ENCODE results near the gene CAV3.

The CAV3 gene

GRCh38 chr3:8775181-8775580, 41.6 kb downstream of the CAV3 start:
- Mint-ChIP-seq H3K27me3 (peaks cover 30 to 36% of the 10 kb centered on the region in 2 donors), H3K4me3 (no peak overlapping the region), H3K9me3 (no peaks in the 10 kb centered on the region), H3K4me1 (ENCODE audit: low read depth in 2 of 2) (no peaks in the 10 kb centered on the region), H3K27ac (no peak overlapping the region), H3K36me3 (ENCODE audit: insufficient read depth) (no peaks in the 10 kb centered on the region)
- no peak for DNase-seq
- no peak for ATAC-seq (replicated peaks)

GRCh38 chr3:8775602-8776001, 42.0 kb downstream of the CAV3 start:
- Mint-ChIP-seq H3K9me3 (no peaks in the 10 kb centered on the region), H3K27me3 (peaks cover 30 to 36% of the 10 kb centered on the region in 2 donors), H3K27ac (no peak overlapping the region), H3K4me3 (no peak overlapping the region), H3K36me3 (ENCODE audit: insufficient read depth) (no peaks in the 10 kb centered on the region), H3K4me1 (ENCODE audit: low read depth in 2 of 2) (no peaks in the 10 kb centered on the region)
- ATAC-seq (replicated peaks) (no peak), DNase-seq (no peak)

- no peaks in the 10 kb centered on the region for H3K9me3 Mint-ChIP-seq
- H3K4me1 Mint-ChIP-seq (ENCODE audit: low read depth in 2 of 2): no peaks in the 10 kb centered on the region
- H3K4me3 Mint-ChIP-seq: no peak overlapping the region
- ATAC-seq (replicated peaks): no peak
- no peaks in the 10 kb centered on the region for H3K36me3 Mint-ChIP-seq (ENCODE audit: insufficient read depth)
- H3K27ac Mint-ChIP-seq: no peak overlapping the region
- H3K27me3 Mint-ChIP-seq: peaks cover 30 to 36% of the 10 kb centered on the region in 2 donors
- no peak for DNase-seq
Measured at GRCh38 chr3:8776406-8776805, 42.8 kb downstream of the CAV3 start.

- no peak overlapping the region for H3K4me3 Mint-ChIP-seq
- H3K36me3 Mint-ChIP-seq (ENCODE audit: insufficient read depth): no peaks in the 10 kb centered on the region
- ATAC-seq (replicated peaks): no peak
- peaks cover 30% of the 10 kb centered on the region in 2 donors for H3K27me3 Mint-ChIP-seq
- no peak overlapping the region for H3K27ac Mint-ChIP-seq
- DNase-seq: no peak
- H3K4me1 Mint-ChIP-seq (ENCODE audit: low read depth in 2 of 2): no peaks in the 10 kb centered on the region
- H3K9me3 Mint-ChIP-seq: no peaks in the 10 kb centered on the region
Measured at GRCh38 chr3:8777201-8777977, 43.8 kb downstream of the CAV3 start.

GRCh38 chr3:8777978-8778267, 44.3 kb downstream of the CAV3 start:
- Mint-ChIP-seq H3K27me3 (peaks cover 30% of the 10 kb centered on the region in 2 donors), H3K4me1 (ENCODE audit: low read depth in 2 of 2) (no peaks in the 10 kb centered on the region), H3K4me3 (no peak overlapping the region), H3K9me3 (no peaks in the 10 kb centered on the region), H3K27ac (no peak overlapping the region), H3K36me3 (ENCODE audit: insufficient read depth) (no peaks in the 10 kb centered on the region)
- no peak for ATAC-seq (replicated peaks)
- DNase-seq: no peak

GRCh38 chr3:8778475-8778874, 44.9 kb downstream of the CAV3 start:
- H3K4me3 Mint-ChIP-seq: no peak overlapping the region
- no peaks in the 10 kb centered on the region for H3K36me3 Mint-ChIP-seq (ENCODE audit: insufficient read depth)
- ATAC-seq (replicated peaks): no peak
- H3K9me3 Mint-ChIP-seq: no peaks in the 10 kb centered on the region
- no peak overlapping the region for H3K27ac Mint-ChIP-seq
- no peaks in the 10 kb centered on the region for H3K4me1 Mint-ChIP-seq (ENCODE audit: low read depth in 2 of 2)
- no peak for DNase-seq
- H3K27me3 Mint-ChIP-seq: peaks cover 30% of the 10 kb centered on the region in 2 donors

- Mint-ChIP-seq H3K4me3 (no peak overlapping the region), H3K4me1 (ENCODE audit: low read depth in 2 of 2) (no peaks in the 10 kb centered on the region), H3K27me3 (peaks cover 28 to 30% of the 10 kb centered on the region in 2 donors), H3K27ac (no peak overlapping the region), H3K9me3 (no peaks in the 10 kb centered on the region), H3K36me3 (ENCODE audit: insufficient read depth) (no peaks in the 10 kb centered on the region)
- ATAC-seq (replicated peaks) (no peak), DNase-seq (no peak)
Measured at GRCh38 chr3:8780279-8780678, 46.7 kb downstream of the CAV3 start.

GRCh38 chr3:8784676-8785435, 51.3 kb downstream of the CAV3 start:
- ATAC-seq (replicated peaks) (no peak), DNase-seq (no peak)
- Mint-ChIP-seq H3K4me1 (ENCODE audit: low read depth in 2 of 2) (no peaks in the 10 kb centered on the region), H3K36me3 (ENCODE audit: insufficient read depth) (no peaks in the 10 kb centered on the region), H3K4me3 (no peak overlapping the region), H3K9me3 (no peaks in the 10 kb centered on the region), H3K27me3 (no peaks in the 10 kb centered on the region), H3K27ac (no peak overlapping the region)

GRCh38 chr3:8790529-8790928, 56.9 kb downstream of the CAV3 start:
- ATAC-seq (replicated peaks): no peak

GRCh38 chr3:8793242-8793641, 59.6 kb downstream of the CAV3 start:
- Mint-ChIP-seq H3K4me1 (ENCODE audit: low read depth in 2 of 2) (no peaks in the 10 kb centered on the region), H3K4me3 (no peak overlapping the region), H3K27me3 (peaks cover 0 to 15% of the 10 kb centered on the region in 2 donors), H3K9me3 (no peaks in the 10 kb centered on the region), H3K36me3 (ENCODE audit: insufficient read depth) (peaks cover 2% of the 10 kb centered on the region), H3K27ac (no peak overlapping the region)
- ATAC-seq (replicated peaks): no peak
- DNase-seq: no peak

More at GRCh38 chr3:8790529-8790928, 56.9 kb downstream of the CAV3 start:
- Mint-ChIP-seq H3K36me3 (ENCODE audit: insufficient read depth) (no peaks in the 10 kb centered on the region), H3K4me3 (no peak overlapping the region), H3K9me3 (no peaks in the 10 kb centered on the region), H3K4me1 (ENCODE audit: low read depth in 2 of 2) (no peaks in the 10 kb centered on the region), H3K27ac (no peak overlapping the region), H3K27me3 (peaks cover 0 to 15% of the 10 kb centered on the region in 2 donors)
- DNase-seq: no peak

- Mint-ChIP-seq H3K4me3 (no peak overlapping the region), H3K36me3 (ENCODE audit: insufficient read depth) (peaks cover 2% of the 10 kb centered on the region), H3K9me3 (no peaks in the 10 kb centered on the region), H3K27ac (no peak overlapping the region), H3K4me1 (ENCODE audit: low read depth in 2 of 2) (no peaks in the 10 kb centered on the region), H3K27me3 (peaks cover 0 to 15% of the 10 kb centered on the region in 2 donors)
- DNase-seq: no peak
- no peak for ATAC-seq (replicated peaks)
Measured at GRCh38 chr3:8794247-8794646, 60.6 kb downstream of the CAV3 start.
